GM18867 (cell line): ENCODE data around the gene NOVA1.
"Not testable (repeated sequence)": the region's sequence is repeated elsewhere in the genome, so short reads cannot be mapped to it uniquely, and the experiment has no call there.

Source experiments
- ATAC-seq: cut with Tn5 transposase; IDR thresholded peaks from one replicate; pipeline ENCODE4 v1.9.1; 2021; ENCODE audit warnings: mild to moderate bottlenecking, moderate library complexity; ENCODE audit not compliant: unreplicated experiment

Gene NOVA1, protein sequence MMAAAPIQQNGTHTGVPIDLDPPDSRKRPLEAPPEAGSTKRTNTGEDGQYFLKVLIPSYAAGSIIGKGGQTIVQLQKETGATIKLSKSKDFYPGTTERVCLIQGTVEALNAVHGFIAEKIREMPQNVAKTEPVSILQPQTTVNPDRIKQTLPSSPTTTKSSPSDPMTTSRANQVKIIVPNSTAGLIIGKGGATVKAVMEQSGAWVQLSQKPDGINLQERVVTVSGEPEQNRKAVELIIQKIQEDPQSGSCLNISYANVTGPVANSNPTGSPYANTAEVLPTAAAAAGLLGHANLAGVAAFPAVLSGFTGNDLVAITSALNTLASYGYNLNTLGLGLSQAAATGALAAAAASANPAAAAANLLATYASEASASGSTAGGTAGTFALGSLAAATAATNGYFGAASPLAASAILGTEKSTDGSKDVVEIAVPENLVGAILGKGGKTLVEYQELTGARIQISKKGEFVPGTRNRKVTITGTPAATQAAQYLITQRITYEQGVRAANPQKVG

GRCh38 chr14:26597589-26598080 is at the start of gene NOVA1:
Gene NOVA1 (minus strand): TSS chr14:26598033. CDS start chr14:26597436, 597 bp downstream.
- ATAC-seq, result no peak

GRCh38 chr14:26645057-26645456 is 47.2 kb upstream of the NOVA1 start:
- ATAC-seq, result not testable (repeated sequence)

- ATAC-seq, result no peak
Measured at GRCh38 chr14:26636561-26636960, 38.7 kb upstream of the NOVA1 start.

GRCh38 chr14:26634946-26635345 is 37.1 kb upstream of the NOVA1 start:
- not testable (repeated sequence) for ATAC-seq

DNA sequence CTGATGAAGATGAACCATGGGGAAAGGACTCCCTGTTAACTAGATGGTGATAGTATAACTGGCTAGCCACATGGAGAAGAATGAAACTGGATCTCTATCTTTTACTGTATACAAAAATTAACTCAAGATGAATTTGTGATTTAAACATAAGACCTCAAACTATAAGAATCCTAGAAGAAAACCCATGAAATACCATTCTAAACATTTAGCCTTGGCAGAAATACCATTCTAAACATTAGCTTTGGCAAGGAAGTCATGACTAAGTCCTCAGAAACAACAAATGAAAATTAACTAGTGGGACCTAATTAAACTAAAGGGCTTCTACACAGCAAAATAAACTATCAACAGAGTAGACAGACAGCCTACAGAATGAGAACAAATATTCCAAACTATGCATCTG is 28.4 kb upstream of the NOVA1 start:
- ATAC-seq, result no peak

DNA sequence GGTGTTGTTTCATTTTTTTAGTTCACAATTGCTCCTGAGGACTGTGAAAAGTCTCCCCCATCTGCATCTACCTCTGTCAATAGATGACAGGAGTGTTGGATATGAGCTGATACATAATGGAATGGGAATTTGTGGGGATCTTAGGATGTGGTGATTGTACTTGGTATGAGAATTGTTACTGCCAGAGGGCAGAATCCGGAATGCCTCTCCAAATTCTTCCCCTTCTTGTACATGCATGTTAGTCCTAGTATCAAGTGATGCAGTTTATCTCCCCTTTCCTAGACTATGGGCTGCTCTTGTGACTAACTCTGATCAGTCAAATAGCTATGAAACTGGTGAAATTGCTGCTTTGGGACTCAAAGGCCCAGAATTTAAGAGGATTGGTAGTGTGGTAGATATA is 24.8 kb upstream of the NOVA1 start:
- no peak for ATAC-seq

DNA sequence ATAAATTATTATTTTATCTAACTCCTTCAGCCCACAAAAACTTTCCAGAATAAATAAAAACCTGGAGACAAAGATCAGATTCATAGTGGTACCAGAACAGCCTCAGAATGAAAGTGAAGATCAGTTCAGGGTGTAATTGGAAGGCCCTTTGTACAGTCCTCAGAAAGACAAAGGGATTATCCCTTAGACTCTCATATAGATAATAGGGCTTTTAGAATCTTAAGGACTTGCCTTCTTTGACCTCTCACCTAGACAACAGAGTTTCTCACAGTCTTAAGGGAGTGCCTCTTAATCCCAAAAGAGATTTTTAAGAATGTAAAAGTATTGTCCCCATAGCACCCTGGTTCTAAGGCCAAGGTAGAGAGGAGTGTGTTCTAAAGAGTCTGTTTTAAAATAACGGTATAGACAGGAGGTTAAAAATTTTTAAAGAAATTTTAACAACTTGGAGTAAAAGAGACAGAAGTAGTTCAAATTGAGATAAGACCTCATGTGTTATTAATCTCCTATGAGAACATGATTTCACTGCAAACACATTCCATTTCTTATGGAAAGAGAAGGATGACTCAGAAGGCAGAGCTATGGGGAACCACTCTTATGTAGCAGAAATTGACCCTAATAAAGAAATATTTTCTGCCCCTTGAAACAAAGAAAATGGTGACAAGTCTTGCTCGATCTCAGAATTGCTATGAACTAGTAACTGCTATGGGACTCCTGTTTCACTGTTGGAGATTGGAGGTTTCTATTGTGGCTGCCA is 24.2 kb upstream of the NOVA1 start:
- ATAC-seq, result no peak

DNA sequence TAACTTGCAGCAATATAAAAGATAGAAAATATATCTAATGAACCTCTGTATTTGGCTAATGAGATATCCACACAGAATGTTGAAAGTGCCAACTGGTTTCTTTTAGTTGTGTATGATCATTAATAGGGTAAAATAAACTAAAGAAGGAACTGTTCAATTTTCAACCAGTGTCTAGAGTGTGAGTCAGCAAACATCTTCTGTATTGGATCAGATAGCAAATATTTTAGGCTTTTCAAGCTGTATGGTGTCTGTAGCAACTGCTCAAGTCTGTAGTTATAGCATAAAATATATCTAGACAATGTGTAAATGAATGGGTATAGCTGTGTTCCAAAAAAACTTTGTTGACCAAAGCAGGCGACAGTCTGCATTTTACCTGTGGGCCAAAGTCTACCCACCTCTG is 23.5 kb upstream of the NOVA1 start:
- ATAC-seq, result no peak

DNA sequence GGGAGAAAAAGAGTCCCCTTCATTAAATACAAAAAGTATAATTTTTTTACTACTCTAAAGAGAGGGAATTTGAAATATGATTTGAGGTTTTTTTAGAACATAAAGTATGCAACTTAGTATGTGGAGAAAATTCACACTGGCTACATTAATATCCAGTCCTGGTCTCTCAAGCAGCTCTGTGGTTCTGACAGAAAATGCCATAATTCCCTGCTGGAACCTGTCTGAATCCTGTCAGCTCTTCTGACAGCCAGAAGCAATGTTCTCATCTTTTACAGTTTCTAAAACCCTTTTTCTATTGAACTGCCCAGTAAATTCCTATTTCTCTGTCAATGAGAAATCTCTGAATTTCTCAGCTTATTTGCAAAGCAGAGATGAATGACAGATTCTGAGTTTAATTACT is 13.4 kb upstream of the NOVA1 start:
- no peak for ATAC-seq

- no peak for ATAC-seq
Measured at GRCh38 chr14:26606729-26607312, 9.0 kb upstream of the NOVA1 start.

DNA sequence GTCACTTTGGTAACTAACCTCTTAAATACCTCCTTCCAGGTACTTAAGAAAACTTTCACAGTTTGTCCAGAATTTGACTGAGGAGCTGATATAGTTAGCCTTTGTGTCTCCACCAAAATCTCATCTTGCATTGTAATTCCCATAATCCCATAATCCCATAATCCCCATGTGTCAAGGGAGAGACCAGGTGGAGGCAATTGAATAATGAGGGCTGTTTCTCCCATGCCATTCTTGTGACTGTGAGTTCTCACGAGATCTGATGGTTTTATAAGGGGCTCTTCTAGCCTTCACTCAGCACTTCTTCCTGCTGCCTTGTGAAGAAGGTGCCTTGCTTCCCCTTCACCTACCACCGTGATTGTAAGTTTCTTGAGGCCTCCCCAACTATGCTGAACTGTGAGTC is 7.8 kb upstream of the NOVA1 start:
- ATAC-seq, result no peak

DNA sequence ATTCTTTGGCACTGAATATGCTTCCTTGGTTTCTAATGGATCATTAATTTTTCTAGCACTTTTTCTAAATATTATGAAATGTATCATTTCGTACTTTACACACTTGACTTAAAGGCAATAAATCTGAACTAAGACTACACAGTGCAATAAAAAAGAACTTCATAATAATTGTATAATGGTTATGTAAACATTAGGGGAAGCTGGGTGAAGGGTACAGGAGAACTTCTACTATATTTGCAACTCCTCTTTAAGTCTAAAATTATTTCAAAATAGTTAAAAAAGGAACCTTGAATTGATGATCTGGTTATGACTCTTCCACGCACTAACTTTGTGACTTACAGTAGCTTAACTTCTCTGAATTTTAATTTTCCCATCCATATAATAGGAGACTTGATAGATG is 5.1 kb upstream of the NOVA1 start:
- no peak for ATAC-seq

DNA sequence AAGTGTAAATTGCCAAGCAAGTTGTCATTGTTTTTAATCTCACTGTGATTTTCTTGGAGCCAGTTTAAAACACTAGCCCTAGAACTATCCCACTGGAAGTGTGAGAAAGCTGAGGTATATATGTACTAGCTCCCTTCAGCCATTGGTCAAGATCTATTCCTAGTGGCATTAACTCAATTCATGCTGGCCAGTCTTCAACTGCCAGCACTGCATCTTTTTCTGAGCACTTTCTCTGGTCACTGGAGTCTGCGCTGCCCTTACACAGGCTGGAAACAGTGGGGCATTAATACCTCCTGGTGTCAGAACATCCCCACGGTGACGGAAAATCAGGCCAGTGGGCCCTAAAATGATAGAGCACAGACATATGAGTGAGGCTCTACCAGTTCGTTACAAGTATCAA is 4.0 kb upstream of the NOVA1 start:
- ATAC-seq, result no peak

- no peak for ATAC-seq
Measured at GRCh38 chr14:26599291-26599690, 1.5 kb upstream of the NOVA1 start.

- ATAC-seq, result no peak
Measured at GRCh38 chr14:26598672-26599131, 869 bp upstream of the NOVA1 start.

DNA sequence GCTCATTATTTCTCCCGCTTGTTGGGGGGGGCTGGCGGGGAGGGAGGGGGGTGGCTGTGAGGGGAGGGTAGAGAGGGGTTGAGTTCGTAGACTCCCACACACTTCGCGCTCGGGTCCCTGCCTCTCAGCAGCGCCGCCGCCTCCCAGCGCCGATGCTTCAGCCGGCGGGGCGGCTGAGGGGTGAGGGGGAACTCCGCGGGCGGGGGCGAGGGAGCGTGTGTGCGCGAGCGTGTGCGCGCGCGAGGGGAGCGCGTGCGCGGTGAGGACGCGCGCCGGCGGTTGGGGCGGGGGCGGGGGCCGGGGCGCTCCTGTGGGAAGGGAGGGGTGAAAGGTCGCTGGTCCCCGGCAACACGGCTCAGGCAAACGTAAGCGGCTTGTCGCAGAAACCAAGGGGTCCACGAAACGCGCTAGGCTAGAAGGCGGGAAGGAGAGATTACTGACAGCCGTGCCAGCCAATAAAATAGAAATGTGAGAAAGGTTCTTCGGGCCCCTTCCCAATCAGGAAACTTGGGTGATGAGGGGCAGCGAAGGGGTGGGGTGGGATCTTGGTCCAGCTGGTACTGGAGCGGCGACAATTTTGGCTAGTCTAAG is 343 bp upstream of the NOVA1 start:
- no peak for ATAC-seq

- no peak for ATAC-seq
Measured at GRCh38 chr14:26597071-26597588, 703 bp downstream of the NOVA1 start.

DNA sequence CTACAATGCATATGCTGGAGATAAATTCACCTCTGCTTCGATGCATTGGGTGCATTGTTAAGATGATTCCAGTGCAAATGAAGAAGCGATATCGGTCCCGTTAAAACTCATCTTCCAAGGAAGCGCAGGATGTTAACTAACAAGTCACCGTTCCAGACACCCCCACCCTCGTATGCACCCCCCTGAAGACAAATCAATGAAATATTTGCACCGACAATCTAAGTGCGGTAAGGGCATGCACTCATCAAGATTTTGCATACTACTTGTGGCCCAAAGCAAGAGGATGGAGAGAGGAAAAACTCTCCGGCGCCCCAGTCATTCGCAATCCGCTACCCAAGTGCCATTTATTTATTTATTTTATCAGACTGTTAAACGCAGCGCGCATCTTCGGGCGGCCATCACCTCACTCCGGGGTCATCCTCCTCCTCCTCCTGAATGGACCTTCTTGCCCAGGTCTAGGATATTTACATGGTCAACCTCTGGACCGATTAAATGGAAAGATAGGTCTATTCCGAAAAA is 1.2 kb downstream of the NOVA1 start:
- no peak for ATAC-seq

- no peak for ATAC-seq
Measured at GRCh38 chr14:26595926-26596542, 1.8 kb downstream of the NOVA1 start.
